HG03064 (cell line): ENCODE data around the gene RNF214.

Source experiments
- ATAC-seq: cut with Tn5 transposase; IDR thresholded peaks from one replicate; pipeline ENCODE4 v1.9.1; 2021; ENCODE audit warnings: low read depth; ENCODE audit not compliant: unreplicated experiment

Gene RNF214

DNA sequence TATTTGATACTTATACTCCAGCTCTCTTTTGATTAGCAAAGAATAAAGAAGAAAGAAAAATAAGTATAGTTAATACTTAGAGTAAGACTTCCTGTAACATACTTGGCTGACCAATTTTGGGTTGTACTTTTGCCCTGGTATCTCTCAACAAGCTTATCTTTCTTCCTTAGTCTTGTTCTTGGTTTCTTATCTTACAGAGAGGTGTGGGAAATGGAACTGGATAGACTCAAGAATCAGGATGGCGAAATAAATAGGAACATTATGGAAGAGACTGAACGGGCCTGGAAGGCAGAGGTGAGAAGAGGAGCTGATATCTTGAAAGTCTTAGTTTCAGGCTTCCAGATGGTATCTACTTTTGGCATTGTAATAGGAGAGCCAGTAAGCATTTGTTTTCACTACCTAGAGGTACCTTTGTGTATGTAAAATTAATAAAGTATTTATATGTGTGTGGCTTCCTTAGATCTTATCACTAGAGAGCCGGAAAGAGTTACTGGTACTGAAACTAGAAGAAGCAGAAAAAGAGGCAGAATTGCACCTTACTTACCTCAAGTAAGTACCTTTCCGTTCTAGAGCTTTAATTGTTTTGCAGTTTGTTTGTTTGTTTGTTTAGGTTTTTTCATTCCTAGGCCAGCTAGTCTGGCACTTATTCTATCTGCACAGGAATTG is 47.4 kb downstream of the RNF214 start:
- no peak for ATAC-seq

DNA sequence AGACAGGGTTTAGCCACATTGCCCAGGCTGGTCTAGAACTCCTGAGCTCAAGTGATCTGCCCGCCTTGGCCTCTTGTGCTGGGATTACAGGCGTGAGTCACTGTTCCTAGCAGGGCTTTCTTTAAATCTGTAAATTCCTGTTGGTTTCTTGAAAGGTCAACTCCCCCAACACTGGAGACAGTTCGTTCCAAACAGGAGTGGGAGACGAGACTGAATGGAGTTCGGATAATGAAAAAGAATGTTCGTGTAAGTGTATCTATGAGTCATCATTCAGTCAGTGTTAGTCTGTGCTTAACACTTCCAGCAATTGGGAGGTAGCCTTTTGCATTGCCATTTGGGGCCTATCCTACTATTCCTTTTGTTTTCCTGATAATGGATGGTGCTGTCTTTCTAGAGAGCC is 48.7 kb downstream of the RNF214 start:
- ATAC-seq = no peak

DNA sequence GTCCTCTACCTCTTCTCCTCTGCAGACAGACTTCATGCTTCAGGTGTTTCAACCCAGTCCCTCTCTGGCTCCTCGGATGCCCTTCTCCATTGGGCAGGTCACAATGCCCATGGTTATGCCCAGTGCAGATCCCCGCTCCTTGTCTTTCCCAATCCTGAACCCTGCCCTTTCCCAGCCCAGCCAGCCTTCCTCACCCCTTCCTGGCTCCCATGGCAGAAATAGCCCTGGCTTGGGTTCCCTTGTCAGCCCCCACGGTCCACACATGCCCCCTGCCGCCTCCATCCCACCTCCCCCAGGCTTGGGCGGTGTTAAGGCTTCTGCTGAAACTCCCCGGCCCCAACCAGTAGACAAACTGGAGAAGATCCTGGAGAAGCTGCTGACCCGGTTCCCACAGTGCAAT is 49.4 kb downstream of the RNF214 start:
- ATAC-seq = no peak

DNA sequence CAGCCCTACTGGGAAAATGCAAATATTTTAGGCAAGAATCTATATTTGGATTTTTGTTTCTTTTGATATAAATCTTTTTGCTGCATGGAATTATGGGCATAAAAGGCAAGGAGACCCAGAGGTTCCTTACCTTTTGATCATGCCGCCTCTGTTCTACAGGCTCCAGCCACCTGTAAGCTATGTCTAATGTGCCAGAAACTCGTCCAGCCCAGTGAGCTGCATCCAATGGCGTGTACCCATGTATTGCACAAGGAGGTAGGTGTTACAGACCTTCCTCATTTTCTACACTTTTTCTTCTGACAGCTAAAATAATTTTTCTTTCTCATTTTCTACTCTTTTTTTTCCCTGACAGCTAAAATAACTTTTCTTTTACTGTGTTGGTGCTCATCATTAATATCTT is 50.5 kb downstream of the RNF214 start:
- no peak for ATAC-seq

DNA sequence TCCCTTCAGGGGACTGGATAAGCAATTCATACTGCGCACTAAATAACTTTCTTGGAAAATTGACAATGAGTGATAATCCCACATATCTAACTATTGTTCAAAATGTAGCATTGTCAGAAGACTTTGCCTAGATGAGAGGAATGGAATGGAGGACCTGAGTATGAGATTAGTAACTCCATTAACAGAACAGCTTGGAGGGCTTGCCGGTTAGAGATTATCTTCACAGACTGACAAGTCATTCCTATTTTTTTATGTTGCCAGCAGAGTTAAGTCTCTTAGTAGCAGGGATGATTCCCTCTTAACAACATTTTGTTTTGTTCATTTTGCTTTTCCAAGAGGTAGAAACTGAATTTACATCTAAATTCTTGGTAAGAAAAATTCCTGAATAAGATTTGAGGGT is 51.6 kb downstream of the RNF214 start:
- ATAC-seq = no peak

DNA sequence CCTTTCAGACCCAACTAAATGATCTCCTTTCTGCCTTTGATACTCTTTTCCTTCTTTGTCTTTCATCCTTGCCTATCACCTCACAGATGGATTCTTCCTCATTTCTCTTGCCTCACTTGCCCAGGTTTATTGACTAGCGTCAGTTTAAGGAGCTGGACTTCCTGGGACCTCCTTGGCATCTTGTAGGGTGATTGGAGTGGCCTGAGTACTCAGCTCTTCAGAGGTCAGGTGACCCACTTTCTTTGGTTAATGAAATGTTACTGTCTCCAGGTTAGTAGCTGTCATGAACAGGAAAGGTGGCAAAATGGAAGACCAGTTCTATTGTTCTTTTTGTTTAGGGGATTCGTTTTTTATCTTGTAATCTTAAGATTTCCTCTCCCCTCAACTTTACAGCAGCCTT is 54.1 kb downstream of the RNF214 start:
- no peak for ATAC-seq

DNA sequence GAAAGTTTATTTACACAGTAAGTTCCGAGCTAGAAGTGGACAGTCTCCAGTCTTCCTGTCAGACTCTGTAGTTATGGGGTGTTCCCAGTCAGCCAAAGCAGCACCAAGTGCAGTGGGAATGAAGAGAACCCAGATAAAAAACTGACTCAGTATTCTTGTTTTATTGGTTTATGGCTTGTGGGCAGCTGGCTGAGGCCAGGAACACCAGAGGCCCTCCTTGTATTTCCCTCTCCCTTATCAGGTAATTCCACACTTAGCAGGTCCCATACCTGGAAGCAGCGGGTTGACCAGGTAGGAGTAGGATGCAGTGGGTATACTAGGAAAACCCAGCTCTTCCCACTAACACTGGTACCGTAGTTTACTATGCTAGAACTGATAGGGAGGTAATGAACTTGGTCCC is 55.2 kb downstream of the RNF214 start:
- ATAC-seq = no peak

DNA sequence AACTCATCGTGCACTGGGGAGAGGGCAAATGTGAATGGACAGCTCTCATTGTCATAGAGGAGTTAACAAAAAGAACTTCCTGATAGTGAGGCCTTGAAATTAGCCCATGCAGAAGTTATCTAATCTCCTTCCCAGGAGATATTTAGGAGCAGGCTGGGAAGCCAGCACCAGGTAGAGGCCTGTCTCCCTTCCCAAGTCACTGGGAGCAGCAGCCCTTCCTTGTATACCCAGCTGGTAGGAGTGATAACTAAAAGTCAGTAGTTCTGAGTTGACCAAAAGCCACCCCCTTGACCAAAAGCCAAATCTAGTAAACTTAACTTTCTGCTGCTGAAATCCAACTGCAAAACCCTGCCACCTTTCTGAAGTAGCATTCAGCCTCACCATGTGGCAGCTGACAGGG is 57.3 kb downstream of the RNF214 start:
- ATAC-seq = no peak

DNA sequence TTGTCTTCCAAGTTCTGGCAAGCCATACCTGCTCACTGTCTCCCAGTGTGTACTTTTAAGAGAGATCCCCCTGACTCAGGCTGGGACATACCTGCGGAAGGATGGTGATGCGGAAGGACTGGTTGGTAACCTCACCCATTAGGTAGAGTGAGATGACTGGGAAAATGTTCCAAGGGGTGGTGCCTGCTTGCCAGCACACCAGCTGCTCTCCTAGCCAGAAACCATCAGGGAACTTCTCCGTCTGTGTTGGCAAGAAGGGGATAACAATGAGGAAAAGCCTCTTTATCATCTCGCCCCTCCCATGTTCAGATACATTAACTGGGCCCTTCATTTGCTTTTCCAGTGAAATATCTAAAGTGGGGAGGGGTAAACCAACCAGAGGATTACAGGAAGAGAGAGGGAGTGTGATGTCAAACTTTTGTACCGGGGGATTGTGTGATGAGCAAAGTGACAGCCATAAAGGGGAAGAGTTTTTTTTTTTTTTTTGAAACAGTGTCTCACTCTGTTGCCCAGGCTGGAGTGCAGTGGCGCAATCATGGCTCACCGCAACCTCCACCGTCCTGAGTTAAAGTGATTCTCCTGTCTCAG is 58.4 kb downstream of the RNF214 start, which contains the start of gene BACE1-AS:
TSS of gene BACE1-AS (plus strand) at position 538 of the 588 bp plus-strand sequence.
- no peak for ATAC-seq

DNA sequence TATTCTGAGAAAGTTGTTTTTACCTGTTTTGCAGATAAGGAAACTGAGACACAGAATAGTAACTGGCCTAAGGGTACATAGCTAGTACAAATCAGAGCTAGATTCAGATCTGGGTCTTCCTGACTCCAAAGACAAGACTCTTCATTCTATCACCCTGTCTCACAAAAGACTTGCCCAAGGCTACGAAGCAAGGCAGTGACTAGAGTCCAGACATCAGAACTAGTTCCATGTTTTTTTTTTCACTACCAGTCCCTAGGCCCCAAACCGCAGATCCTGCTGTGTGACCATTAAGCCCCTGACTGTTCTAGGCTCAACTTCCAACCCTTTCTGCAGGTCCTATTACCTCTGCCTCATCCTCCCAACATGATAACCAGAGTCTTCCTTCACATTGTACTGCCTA is 60.1 kb downstream of the RNF214 start:
- no peak for ATAC-seq

DNA sequence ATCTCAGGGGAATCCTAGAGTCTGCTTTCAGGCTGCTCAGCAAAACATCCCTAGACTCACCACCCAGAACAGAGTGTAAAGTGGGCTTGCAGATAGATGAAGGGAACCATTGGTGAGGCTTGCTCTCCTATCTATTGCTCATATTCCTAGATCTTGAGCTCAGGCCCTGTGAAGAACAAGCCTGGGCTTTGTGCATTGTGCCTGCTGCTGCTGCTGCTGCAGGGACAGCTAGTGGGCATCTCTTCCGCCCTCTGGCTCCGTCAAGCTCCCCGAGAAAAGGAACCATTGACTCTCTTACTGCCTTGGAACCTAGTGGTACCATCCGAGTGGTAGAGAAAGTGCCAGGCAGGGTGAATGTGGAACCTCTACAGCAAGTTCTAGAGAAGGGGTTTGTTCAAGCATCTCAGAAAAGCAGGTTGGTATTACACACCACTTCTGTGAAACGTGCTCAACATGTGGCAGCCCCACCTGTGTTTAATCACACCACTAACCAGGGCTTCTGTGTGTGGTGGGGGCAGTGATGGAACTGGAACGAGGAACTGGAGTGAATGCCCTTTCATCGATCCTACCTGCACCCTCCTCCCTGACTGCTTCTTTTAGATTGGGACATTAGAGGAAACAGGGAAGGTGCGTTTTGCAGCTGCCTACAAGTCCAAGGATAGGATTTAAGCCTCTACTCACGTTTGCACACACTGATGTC is 63.1 kb downstream of the RNF214 start:
- ATAC-seq = no peak

DNA sequence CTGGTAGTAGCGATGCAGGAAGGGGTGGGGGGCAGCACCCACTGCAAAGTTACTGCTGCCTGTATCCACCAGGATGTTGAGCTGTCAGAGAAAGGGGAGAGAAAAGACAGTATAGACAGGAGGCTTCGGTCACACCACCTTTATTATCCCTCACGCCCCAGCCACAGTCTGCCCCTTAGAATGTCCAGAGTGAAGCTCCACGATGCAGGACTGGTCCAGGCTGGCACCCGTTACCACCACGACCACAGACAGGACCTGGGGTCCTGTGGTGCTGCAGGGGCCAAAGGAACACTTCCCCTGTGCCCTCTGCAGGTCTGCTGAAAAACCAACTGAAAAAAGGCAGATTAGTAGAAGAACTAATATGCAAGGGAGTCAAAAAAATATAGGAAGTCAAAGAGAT is 64.4 kb downstream of the RNF214 start:
- ATAC-seq = no peak

DNA sequence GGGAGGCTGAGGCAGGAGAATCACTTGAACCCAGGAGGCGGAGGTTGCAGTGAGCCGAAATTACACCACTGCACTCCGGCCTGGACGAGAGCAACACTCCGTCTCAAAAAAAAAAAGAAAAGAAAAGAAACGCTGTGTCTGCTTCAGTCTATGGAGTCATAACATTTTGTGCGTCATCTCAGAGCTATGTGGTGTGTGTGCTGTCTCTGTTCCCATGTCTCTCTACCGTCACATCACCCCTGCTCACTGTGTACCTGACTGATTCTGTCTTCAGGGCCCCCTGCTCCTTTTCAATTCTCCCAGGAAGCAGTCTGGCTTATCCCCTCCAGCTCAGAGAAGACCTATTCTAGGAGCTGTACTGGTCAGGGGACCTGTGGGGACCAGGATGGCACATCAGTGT is 65.7 kb downstream of the RNF214 start:
- ATAC-seq = no peak

DNA sequence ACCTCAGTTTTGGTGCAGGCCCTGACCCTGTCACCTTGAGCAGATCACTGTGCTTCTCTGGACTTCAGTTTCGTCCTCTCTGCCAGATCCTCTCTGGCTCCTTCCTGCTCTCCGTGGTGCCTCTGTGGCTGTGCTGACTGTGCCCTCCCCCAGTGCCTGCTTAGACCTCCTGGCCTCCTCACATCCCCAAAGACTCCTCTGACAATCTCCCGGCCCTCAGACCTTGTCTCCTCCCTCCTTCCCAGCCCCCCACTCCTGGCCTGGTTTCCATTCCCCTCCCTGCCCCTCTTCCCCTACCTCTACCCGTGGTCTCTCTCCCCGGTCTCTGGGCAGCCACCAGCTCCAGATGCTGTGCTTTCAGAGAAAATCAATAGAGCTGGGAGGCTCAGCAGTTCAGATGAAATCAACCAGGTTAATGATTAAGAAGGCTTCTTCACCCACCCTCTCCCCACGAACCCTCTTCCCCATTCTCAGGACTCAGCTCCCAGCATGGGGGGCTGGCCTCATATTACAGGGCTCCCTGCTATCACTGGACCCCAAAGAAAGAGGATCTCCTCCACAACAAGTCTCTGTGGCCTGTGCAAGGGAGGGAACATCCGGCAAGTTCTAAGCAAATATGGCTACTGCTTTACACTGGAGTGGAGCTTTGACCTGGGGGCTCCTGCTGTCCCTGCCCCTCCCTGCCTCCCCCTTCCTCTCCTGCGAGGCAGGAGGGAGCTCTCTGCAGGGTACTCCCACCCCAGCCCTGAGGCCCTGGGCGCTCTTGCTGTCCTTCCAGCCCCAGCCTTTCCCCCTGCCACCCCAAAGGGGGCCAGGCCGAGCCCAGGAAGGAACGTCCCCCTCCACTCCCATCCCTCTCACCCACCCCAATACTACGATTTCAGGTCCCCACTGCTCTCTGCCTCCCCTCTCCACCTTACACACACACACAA is 67.1 kb downstream of the RNF214 start:
- ATAC-seq = no peak

DNA sequence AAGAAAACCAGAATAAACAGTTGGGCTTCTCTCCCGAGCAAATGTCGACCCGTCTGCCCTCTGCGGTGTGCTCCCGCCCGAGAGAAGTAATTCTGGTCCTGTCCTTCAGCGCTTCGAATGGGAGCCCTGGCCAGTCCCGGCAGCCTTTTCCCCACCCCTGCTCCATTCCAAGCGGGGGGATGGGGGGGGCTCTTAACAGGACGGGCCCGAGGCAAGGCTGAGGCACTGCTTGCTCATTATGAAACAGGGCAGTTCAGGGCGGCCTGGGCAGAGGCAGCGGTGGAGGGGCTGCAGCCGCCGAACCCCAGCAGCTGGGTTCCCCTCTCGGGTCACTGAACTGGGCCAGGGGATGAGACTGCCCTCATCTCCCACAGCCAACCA is 67.8 kb downstream of the RNF214 start:
- ATAC-seq = no peak

DNA sequence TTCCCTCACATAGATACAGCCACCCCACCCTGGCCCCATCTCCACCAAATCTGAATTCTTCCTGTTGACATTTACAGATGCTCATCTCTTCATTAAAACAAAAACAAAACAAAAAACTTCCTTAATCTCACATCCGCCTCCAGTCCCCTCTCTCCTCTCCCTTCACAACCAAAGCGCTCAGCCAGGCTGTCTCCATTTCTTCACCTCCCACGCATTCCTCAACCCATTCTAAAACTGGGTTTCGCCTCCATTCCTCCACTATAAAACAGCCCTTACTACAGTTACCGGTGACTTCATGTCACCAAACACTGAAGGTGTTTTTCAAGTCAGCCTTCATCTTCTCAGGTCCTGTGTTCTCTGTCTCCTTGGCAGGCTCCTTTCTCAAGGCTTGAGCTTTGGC is 68.3 kb downstream of the RNF214 start:
- ATAC-seq = no peak

DNA sequence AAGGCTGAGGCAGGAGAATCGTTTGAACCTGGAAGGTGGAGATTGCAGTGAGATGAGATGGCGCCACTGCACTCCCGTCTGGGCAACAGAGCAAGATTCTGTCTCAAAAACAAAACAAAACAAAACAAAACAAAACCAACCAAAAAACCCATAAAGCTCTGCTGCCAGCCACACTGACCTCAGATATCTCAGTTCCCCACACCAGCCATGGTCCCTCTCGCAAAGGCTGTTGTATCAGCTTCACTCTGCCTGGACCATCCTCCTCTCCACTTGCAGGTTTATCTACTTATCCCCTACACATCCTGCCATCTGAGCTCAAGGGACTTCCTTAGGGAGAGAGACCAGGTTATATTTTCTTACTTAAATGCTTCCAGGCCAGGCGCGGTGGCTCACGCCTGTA is 69.8 kb downstream of the RNF214 start:
- no peak for ATAC-seq

DNA sequence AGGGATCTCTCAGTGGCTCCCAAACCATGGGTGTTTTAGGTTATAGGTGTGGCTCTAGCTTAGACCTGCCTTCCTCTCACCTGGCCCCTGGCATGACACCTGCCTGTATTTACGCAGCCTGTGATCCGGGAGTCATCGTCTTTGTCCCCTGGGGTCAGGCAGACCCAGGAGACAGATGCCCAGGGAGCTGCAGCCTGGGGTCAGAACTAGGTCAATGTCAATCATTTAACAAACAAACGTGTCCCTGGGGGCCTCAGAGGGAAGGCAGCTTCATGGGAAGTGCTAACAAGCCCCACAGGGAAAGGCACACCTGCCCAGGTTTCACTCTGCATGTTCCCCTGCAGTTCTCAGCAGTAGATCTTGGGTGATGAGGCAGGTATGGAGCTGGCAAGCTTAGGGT is 70.6 kb downstream of the RNF214 start:
- ATAC-seq = no peak

DNA sequence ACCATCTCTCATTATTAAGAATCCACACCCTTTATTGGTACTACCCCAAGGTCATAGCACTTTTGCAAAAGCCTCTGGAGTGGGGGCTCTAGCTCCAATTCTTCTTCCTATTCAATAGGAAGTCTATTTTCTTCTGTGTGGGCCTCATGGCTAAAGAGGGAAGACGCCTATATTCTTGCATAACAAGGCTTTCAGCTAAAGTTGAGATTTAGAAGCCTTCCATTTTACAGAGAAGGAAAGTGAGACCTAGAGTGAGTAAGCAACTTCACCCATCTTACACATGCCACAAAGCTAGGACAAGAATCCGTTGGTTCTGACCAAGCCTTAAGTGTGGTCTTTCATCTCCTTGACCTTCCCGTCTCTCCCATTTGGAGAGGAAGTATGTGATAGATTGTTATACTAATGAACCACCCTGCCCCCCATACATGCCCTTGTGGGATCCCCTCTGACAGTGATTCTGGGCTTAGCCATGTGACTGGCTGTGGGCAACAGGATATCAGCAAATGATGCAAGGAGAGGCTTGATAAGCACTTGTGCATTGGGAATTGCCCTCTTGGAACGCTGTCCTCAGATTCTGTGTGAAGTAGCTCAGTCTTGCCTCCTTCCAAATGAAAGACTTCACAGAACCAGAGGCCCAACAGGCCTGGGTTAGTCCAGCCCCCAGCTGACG is 71.3 kb downstream of the RNF214 start:
- ATAC-seq = no peak

DNA sequence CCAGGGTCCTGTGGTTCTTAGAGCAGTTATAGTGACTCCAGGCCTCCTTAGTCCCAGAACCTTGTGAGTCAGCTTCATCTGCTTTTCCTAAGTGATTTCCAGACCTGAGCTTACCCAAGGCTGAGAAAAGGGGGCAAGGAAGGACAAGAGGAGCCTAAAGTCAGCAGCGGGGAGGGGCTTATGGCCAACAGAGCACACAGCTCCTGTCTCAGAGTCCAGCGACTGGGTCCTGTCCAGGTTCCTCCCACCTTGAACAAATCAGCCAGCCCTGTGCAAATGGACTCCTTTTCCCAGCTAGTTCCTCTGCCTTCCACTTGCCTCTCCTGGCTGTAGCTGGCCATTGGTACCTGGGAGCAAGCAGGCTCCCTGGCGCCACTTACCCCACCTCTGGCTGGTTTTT is 72.7 kb downstream of the RNF214 start:
- ATAC-seq = no peak

DNA sequence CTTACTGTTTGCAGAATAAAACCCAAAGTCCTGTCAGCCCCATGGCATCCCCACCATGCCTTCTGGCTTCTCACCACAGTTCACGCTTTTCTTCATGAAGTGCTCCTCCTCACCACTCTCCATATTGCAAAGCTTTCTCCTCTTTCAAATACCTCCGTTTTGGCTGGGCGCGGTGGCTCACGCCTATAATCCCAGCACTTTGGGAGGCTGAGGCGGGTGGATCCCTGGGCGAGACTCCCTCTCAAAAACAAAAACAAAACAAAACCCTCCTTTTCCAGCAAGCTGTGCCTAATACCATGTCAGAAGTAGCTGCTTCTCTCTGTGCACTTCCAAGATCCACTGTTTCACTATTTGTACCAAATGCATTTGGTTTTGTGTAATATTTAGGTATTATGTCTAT is 76.8 kb downstream of the RNF214 start:
- no peak for ATAC-seq
